Endothelial cell of umbilical vein (primary cell): ENCODE results near the gene SETD3. TPM values are rescaled to one million over a fixed set of nuclear protein-coding genes. Genes with fewer than 3 reads are reported as not detected.

Source experiments
- BruUV-seq: library from RNA; stranded (reverse); fragments of 400-500 nt; replicated peaks from 2 replicates; lab custom pipeline; 2021; lab: Mats Ljungman, UMichigan
- CTCF ChIA-PET: fragments of 300-600, 350-600 bp; sonication (Branson Sonifier 250); formaldehyde crosslinking; loops from one replicate; lab custom pipeline; 2021; ENCODE audit warnings: antibody characterized with exemption, inconsistent platforms; lab: Charles Lee
- POLR2A ChIA-PET: fragments of 300-600, 350-600 bp; sonication (Branson Sonifier 250); formaldehyde crosslinking; loops from one replicate; lab custom pipeline; 2021; ENCODE audit warnings: antibody characterized with exemption, inconsistent platforms; lab: Charles Lee
- DNase-seq: peaks from one replicate; pipeline ENCODE4 v3.0.0-alpha.2; 2011; ENCODE audit warnings: low read depth, low spot score
- FAIRE-seq: peaks from 2 replicates; lab custom pipeline; 2011; peaks lifted over from hg19 to GRCh38; lab: Jason Lieb, UNC
- H2AFZ ChIP-seq: 2 replicates; pipeline ENCODE4 v1.6.0; 2012; ENCODE audit warnings: low read depth, low read length, control low read depth, inconsistent platforms
- H3K27ac ChIP-seq: 2 replicates; pipeline ENCODE4 v1.5.1; 2011; ENCODE audit warnings: low read depth, mild to moderate bottlenecking, control low read depth, low read length, moderate library complexity; ENCODE audit not compliant: insufficient read depth
- H3K27me3 ChIP-seq, 2 experiments: 2 replicates each; pipeline versions ENCODE4 v1.6.0 to v1.6.1; 2011; ENCODE audit warnings: low read length in 2 of 2, mixed read lengths in 1 of 2; ENCODE audit not compliant: control insufficient read depth in 2 of 2, insufficient read depth in 2 of 2
- H3K36me3 ChIP-seq, 2 experiments: 2 replicates in 1 of 2; 3 replicates in 1 of 2; pipeline ENCODE4 v1.5.1; 2011; ENCODE audit warnings: low read length in 2 of 2, mild to moderate bottlenecking in 1 of 2, moderate library complexity in 1 of 2; ENCODE audit not compliant: control insufficient read depth in 2 of 2, insufficient read depth in 2 of 2; ENCODE audit errors: extremely low read depth in 1 of 2
- H3K4me1 ChIP-seq: 3 replicates; pipeline ENCODE4 v1.5.1; 2011; ENCODE audit warnings: mild to moderate bottlenecking, low read length; ENCODE audit not compliant: control insufficient read depth, insufficient read depth; ENCODE audit errors: extremely low read depth
- H3K4me2 ChIP-seq: 2 replicates; pipeline ENCODE4 v1.6.1; 2011; ENCODE audit warnings: low read length, control low read depth, mixed read lengths; ENCODE audit not compliant: insufficient read depth
- H3K4me3 ChIP-seq, 3 experiments: fragments of 200-600 bp in 1 of 3; sonication (generic), shearing (Covaris generic) in 1 of 3; replicated peaks in 1 of 3; 2 replicates each; pipeline ENCODE4 v1.5.1; 2011 to 2016; ENCODE audit warnings: control low read depth in 3 of 3, low read length in 3 of 3, mild to moderate bottlenecking in 2 of 3, inconsistent platforms in 1 of 3, low read depth in 1 of 3, moderate library complexity in 1 of 3; ENCODE audit not compliant: insufficient read depth in 1 of 3
- H3K79me2 ChIP-seq: 2 replicates; pipeline ENCODE4 v1.6.0; 2012; ENCODE audit warnings: low read length, inconsistent platforms; ENCODE audit not compliant: control insufficient read depth, insufficient read depth
- H3K9ac ChIP-seq: replicated peaks from 2 replicates; pipeline ENCODE3; 2011; ENCODE audit warnings: low read length, control low read depth; ENCODE audit not compliant: insufficient read depth; ENCODE audit errors: extremely low read depth
- H3K9me1 ChIP-seq: replicated peaks from 3 replicates; pipeline ENCODE4 v1.6.0; 2011; ENCODE audit warnings: mild to moderate bottlenecking, low read length; ENCODE audit not compliant: control insufficient read depth, insufficient read depth; ENCODE audit errors: extremely low read depth
- H3K9me3 ChIP-seq: replicated peaks from 2 replicates; pipeline ENCODE4 v1.5.1; 2012; ENCODE audit warnings: low read length, inconsistent platforms; ENCODE audit not compliant: control insufficient read depth, insufficient read depth
- H4K20me1 ChIP-seq: replicated peaks from 2 replicates; pipeline ENCODE3; 2011; ENCODE audit warnings: mild to moderate bottlenecking, low read length; ENCODE audit not compliant: control insufficient read depth, insufficient read depth; ENCODE audit errors: extremely low read depth
- CTCF ChIP-seq, 2 donors: IDR thresholded peaks; 1 replicate in 1 of 2; 2 replicates in 1 of 2; pipeline ENCODE4 v1.5.1; 2011; ENCODE audit warnings: low read length in 2 of 2, mild to moderate bottlenecking in 2 of 2, moderate library complexity in 2 of 2, control low read depth in 1 of 2, inconsistent platforms in 1 of 2, low read depth in 1 of 2; ENCODE audit not compliant: insufficient read depth in 1 of 2; ENCODE audit errors: extremely low read depth in 1 of 2
- EZH2 ChIP-seq: IDR thresholded peaks from 2 replicates; pipeline ENCODE4 v1.6.1; 2012; ENCODE audit warnings: borderline replicate concordance, low read depth, mild to moderate bottlenecking, moderate library complexity, low read length, inconsistent platforms; ENCODE audit not compliant: severe bottlenecking
- FOS ChIP-seq: IDR thresholded peaks from 2 replicates; pipeline ENCODE4 v1.6.1; 2011; ENCODE audit warnings: mild to moderate bottlenecking, low read length, moderate library complexity, borderline replicate concordance; ENCODE audit not compliant: insufficient read depth
- GATA2 ChIP-seq: IDR thresholded peaks from 2 replicates; pipeline ENCODE4 v1.7.0; 2011; ENCODE audit warnings: low read depth, mild to moderate bottlenecking, moderate library complexity, mixed read lengths, low read length; ENCODE audit not compliant: insufficient read length, insufficient read depth
- JUN ChIP-seq: IDR thresholded peaks from 2 replicates; pipeline ENCODE4 v1.6.1; 2011; ENCODE audit warnings: borderline replicate concordance, low read depth; ENCODE audit not compliant: insufficient read length, insufficient read depth
- MAX ChIP-seq: IDR thresholded peaks from 2 replicates; pipeline ENCODE4 v1.6.1; 2011; ENCODE audit not compliant: insufficient read depth, insufficient read length
- MYC ChIP-seq: IDR thresholded peaks from one replicate; pipeline ENCODE4 v1.6.1; 2011; ENCODE audit warnings: mild to moderate bottlenecking, low read depth, low read length
- POLR2A ChIP-seq: IDR thresholded peaks from 2 replicates; pipeline ENCODE4 v1.6.1; 2012; ENCODE audit warnings: low read depth, mild to moderate bottlenecking, control low read depth, low read length
- POLR2AphosphoS5 ChIP-seq: IDR thresholded peaks from 2 replicates; pipeline ENCODE4 v1.6.1; 2012; ENCODE audit warnings: low read depth, mild to moderate bottlenecking, control low read depth, low read length, moderate library complexity; ENCODE audit not compliant: insufficient read depth
- dilution Hi-C: fragments of 300-500 bp; cut with MboI; formaldehyde crosslinking; loops from one replicate; pipeline ENCODE4 v1.15.0; 2019; ENCODE audit warnings: low sequenced_read_pairs; ENCODE audit not compliant: extremely low pct_ligation_motif_present
- intact Hi-C: fragments of 100-400 bp; cut with micrococcal nuclease; formaldehyde crosslinking; loops from one replicate; pipeline ENCODE4 v1.10.0; 2022
- polyA plus RNA-seq, 4 experiments: library from polyadenylated mRNA; depleted of rRNA in 3 of 4; stranded (reverse) in 3 of 4; unstranded in 1 of 4; fragments of >200 nt; gene quantifications; 2 replicates each; pipeline versions ENCODE4 v1.2.1 to v1.2.3, GENCODE V29; 2011 to 2012; ENCODE audit warnings: missing spikeins in 1 of 4
- total RNA-seq: library from RNA; stranded (reverse); gene quantifications from 2 replicates; pipeline ENCODE4 v1.2.3, GENCODE V29; 2021

SETD3 gene
- total and polyA plus RNA-seq, 2 donors (not counting 3 experiments of a cell fraction or from before 2014, with no cell fraction given) = 18.1 to 53.1 TPM

GRCh38 chr14:99522025-99522401 lies 41.4 kb upstream of the SETD3 start:
- FAIRE-seq (no peak), DNase-seq (no peak)
- Histone ChIP-seq H3K79me2 (no peaks in the 10 kb centered on the region), H3K27ac (no peak overlapping the region), H4K20me1 (no peaks in the 10 kb centered on the region), H3K4me2 (no peak overlapping the region), H3K4me1 (peaks cover 9% of the 10 kb centered on the region), H2AFZ (no peak overlapping the region), H3K9ac (no peak overlapping the region), H3K36me3 (no peaks in the 10 kb centered on the region), H3K27me3 (no peaks in the 10 kb centered on the region), H3K9me3 (no peaks in the 10 kb centered on the region), H3K4me3 (no peak overlapping the region), H3K9me1 (no peaks in the 10 kb centered on the region)
- no TSS peak for BruUV-seq
- intact Hi-C loops (loop anchor here (5.0 kb wide), 1 partner anchor 425 kb away; no protein-coding TSS in a partner anchor), dilution Hi-C loops (no loop called here)
- TF ChIP-seq CTCF (IDR thresholded peaks at IDR 0.05; ENCODE audit: extremely low read depth in 1 of 2, insufficient read depth in 1 of 2, low read depth in 1 of 2, low read length in 2 of 2) (no peak), JUN (no peak), FOS (no peak), GATA2 (no peak), MYC (no peak), EZH2 (no peak), POLR2AphosphoS5 (no peak), MAX (no peak), POLR2A (no peak)
- ChIA-PET POLR2A (no interaction called here), CTCF (interaction anchor here (0.9 to 6.1 kb wide), 6 partner anchors 16 to 162 kb away, joined by 3 to 52 read pairs (median 3); partner anchors contain the start of gene CYP46A1)
